ENCODE data around the gene CELSR2.
A peak's percentile ranks its signal among the peaks of the same experiment; 100 is the strongest.

CELSR2 gene

GRCh38 chr1:109252167-109252892, 3.0 kb downstream of the CELSR2 start:
- DNase-seq: no peak

DNA sequence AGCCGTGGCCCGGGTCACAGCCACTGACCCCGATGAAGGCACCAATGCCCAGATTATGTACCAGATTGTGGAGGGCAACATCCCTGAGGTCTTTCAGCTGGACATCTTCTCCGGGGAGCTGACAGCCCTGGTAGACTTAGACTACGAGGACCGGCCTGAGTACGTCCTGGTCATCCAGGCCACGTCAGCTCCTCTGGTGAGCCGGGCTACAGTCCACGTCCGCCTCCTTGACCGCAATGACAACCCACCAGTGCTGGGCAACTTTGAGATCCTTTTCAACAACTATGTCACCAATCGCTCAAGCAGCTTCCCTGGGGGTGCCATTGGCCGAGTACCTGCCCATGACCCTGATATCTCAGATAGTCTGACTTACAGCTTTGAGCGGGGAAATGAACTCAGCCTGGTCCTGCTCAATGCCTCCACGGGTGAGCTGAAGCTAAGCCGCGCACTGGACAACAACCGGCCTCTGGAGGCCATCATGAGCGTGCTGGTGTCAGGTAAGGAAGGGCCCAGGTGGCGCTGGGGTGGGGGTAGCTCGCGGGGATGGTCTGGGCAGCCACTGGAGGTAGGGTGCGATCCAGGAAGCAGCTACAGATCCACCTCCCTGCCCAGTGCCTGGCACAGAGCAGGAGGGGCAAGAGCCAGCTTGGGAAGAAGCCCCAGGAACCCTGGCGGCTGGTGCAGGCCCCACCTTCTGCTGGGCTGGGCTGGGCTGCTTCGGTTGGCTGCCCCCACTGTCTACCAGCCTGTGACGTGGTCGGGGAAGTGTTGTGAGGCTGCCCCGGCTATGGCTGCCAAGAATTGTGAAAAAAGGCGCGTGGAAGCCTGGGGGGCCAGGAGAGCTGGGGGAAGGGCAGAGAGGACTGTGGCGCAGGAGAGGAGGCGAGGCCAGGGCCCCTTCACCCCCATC, 3.8 kb downstream of the CELSR2 start:
- peak; percentile 79 for DNase-seq

GRCh38 chr1:109253803-109254620, 4.7 kb downstream of the CELSR2 start:
- DNase-seq: peak; percentile 82

DNA sequence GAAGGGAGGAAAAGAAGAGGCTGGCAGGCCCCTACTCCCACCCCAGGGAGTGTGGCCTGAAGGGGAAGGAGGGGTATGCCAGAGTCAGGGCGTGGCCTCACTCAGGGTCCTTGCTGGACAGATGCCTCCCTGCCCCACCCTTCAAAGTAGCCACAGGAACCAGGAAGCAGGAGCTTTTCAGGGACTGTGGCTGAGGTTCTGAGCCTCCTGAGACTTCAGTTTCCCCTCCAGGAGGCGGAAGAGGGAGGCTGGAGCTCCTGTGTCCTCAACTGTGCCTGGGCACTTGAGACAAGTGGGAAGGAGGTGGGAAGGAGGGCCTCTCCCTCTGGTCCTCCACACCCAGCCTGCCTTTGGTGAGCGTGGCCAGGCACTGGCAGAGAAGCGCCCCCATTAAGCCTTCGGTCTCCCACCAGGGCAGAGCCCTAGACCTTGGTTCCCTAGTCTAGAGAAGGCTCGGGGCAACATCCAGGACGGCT, 5.3 kb downstream of the CELSR2 start:
- peak; percentile 82 for DNase-seq

- peak; percentile 30 for DNase-seq
These were observed 5.8 kb downstream of the CELSR2 start for GRCh38 chr1:109255097-109255651.

GRCh38 chr1:109255678-109256077, 6.3 kb downstream of the CELSR2 start:
- peak; percentile 59 for DNase-seq

DNA sequence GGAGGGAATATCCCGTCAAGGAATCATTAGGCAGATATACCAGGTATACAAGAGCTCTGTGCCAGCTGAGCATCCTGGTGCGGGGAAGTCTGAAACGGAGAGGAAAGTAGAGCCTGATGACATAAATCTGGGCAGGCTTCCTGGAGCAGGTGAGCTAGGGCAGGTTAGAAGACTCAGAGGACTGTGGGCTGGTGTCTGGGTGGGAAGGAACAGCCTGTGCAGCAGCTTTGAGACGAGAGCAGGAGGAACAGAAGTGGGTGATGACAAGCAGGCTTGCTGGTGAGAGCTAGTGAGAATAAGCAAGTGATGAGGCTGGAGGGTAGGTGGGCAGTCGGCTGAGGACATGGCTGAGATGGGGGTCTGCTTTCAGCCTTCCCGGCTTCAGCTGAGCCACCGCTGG, 6.7 kb downstream of the CELSR2 start:
- DNase-seq: peak; percentile 47

GRCh38 chr1:109256971-109257681, 7.8 kb downstream of the CELSR2 start:
- peak; percentile 53 for DNase-seq

GRCh38 chr1:109257682-109258421, 8.5 kb downstream of the CELSR2 start:
- peak; percentile 53 for DNase-seq

DNA sequence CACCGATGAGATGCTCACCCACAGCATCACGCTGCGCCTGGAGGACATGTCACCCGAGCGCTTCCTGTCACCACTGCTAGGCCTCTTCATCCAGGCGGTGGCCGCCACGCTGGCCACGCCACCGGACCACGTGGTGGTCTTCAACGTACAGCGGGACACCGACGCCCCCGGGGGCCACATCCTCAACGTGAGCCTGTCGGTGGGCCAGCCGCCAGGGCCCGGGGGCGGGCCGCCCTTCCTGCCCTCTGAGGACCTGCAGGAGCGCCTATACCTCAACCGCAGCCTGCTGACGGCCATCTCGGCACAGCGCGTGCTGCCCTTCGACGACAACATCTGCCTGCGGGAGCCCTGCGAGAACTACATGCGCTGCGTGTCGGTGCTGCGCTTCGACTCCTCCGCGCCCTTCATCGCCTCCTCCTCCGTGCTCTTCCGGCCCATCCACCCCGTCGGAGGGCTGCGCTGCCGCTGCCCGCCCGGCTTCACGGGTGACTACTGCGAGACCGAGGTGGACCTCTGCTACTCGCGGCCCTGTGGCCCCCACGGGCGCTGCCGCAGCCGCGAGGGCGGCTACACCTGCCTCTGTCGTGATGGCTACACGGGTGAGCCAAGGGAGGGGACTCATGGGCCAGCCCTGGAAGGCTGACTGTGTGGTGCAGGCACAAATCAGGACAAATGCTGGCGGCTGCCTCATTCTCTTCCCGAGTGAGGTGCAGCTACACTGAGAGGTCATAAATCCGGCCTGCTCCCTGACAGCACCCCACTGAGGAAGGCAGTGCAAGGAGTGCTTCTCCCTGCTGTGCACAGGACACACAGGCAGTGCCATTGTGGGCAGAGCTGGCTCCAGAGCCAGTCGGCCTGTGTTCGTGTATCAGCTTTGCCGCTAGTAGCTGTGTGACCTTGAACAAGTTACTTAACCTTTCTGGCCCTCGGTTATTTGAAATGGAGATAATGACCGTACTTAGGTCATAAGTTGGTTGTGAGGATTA, 9.4 kb downstream of the CELSR2 start:
- DNase-seq: peak; percentile 54

GRCh38 chr1:109259674-109260557, 10.6 kb downstream of the CELSR2 start:
- DNase-seq: peak; percentile 10

DNA sequence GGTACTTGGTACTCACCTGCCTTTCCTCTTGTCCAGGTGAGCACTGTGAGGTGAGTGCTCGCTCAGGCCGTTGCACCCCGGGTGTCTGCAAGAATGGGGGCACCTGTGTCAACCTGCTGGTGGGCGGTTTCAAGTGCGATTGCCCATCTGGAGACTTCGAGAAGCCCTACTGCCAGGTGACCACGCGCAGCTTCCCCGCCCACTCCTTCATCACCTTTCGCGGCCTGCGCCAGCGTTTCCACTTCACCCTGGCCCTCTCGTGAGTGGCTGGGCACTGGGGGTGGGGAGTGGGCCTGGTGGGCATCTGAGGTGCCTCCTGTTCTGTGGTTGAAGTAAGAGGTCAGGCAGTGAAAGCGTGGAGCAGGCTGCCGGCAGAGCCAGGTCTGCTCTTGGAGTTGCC, 11.7 kb downstream of the CELSR2 start:
- DNase-seq: no peak

- no peak for DNase-seq
These were observed 12.2 kb downstream of the CELSR2 start for GRCh38 chr1:109261578-109261977.

GRCh38 chr1:109262231-109263055, 13.1 kb downstream of the CELSR2 start:
- no peak for DNase-seq

DNA sequence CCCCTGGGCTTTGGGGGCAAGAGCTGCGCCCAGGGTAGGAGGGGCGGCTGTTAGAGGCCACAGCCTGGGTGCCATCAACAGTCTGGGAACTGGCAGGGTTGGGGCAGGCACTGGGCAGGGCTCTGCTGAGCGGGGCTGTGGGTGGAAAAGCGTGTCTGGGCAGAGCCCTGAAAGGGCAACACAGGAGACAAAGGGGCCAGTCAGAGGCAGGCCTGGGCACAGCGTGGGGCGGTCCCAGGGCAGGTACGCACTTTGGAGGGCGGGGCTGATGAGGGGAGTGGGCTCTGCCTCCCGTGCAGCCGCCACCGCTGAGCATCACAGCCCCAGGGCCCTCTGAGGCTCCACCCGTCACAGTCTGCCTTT, 13.9 kb downstream of the CELSR2 start:
- DNase-seq: no peak

- peak; percentile 79 for DNase-seq
These were observed 14.4 kb downstream of the CELSR2 start for GRCh38 chr1:109263597-109264378.

- no peak for DNase-seq
These were observed 15.0 kb downstream of the CELSR2 start for GRCh38 chr1:109264379-109264755.

Measured in NCI-H69 (cell line).